Tibial artery (tissue), 4 donors: Measurements from ENCODE around the gene NUP50.
"Not testable (repeated sequence)": the region's sequence is repeated elsewhere in the genome, so short reads cannot be mapped to it uniquely, and the experiment has no call there.

ENCODE experiments used
- DNase-seq, 2 donors: peaks; one replicate each; pipeline ENCODE4 v3.0.0-alpha.2; 2019
- H3K27ac ChIP-seq, 2 donors: fragments of 200-600 bp; sonication (generic) in 1 of 2; 1 replicate in 1 of 2; 2 replicates in 1 of 2; pipeline ENCODE4 v1.5.1; 2018 to 2019; ENCODE audit warnings: mild to moderate bottlenecking in 1 of 2
- H3K27me3 ChIP-seq, 2 donors: fragments of 200-600 bp; sonication (generic) in 1 of 2; one replicate each; pipeline versions ENCODE4 v1.5.1 to v1.6.0; 2016 to 2019
- H3K36me3 ChIP-seq, 3 donors: fragments of 200-600 bp; sonication (generic) in 2 of 3; one replicate each; pipeline ENCODE4 v1.5.1; 2016 to 2019; ENCODE audit warnings: mild to moderate bottlenecking in 2 of 3
- H3K4me1 ChIP-seq, 4 donors: fragments of 200-600 bp; sonication (generic) in 2 of 4; 1 replicate in 3 of 4; 2 replicates in 1 of 4; pipeline ENCODE4 v1.5.1; 2016 to 2019
- H3K4me3 ChIP-seq, 2 donors: fragments of 200-600 bp; sonication (generic) in 1 of 2; 1 replicate in 1 of 2; 2 replicates in 1 of 2; pipeline ENCODE4 v1.5.1; 2018 to 2019; ENCODE audit warnings: mild to moderate bottlenecking in 2 of 2
- H3K9me3 ChIP-seq, 3 donors: fragments of 200-600 bp; sonication (generic) in 1 of 3; one replicate each; pipeline ENCODE4 v1.5.1; 2016 to 2019
- CTCF ChIP-seq, 2 experiments: fragments of 200-600 bp in 1 of 2; fragments of 450-650 bp in 1 of 2; IDR thresholded peaks; one replicate each; pipeline ENCODE4 v1.5.1; 2017 to 2019; ENCODE audit warnings: antibody characterized with exemption in 2 of 2, mild to moderate bottlenecking in 1 of 2, moderate library complexity in 1 of 2
- intact Hi-C: fragments of 100-400 bp; cut with DNase I; formaldehyde crosslinking; loops from one replicate; pipeline ENCODE4 v1.15.0; 2023; ENCODE audit warnings: low total_unique reads

Gene NUP50

DNA sequence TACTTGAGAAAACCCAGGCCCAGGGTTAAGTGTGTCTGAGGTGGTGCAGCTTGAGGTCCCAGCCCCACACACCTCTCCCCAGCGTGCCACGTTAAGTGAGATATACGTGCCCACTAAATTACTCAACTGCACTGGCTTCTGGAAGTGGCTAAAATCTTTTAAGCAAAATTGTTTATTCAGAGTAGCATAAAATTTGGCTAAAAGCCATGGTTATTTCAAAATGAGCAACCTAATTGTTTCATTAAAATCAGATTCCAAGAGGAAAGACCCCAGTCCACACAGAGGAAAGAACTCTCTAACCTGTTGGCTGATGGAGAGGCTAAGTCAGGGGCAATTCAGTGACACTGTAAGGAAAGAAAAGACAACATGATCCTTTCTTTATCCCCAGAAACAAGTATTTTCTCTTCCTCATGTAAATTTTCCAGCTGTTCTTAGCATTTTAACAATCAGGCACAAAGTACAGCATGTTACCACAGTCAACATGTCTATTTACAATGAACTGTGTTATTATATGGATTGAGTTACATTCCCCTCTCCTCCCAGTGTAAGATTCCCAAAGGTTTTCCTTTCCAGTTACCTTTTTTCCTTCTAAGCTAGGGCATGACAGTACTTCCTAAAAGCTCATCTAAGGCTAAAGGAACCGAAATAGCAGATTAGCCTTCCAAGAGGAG lies 26.6 kb downstream of the NUP50 start:
- no peak for DNase-seq
- intact Hi-C loops = no loop called here
- Histone ChIP-seq H3K27ac (no peak overlapping the region), H3K36me3 (peaks cover 7 to 43% (median 20%) of the 10 kb centered on the region in 3 donors), H3K4me3 (no peak overlapping the region), H3K9me3 (no peaks in the 10 kb centered on the region), H3K27me3 (no peaks in the 10 kb centered on the region), H3K4me1 (no peaks in the 10 kb centered on the region)
- no peak for TF ChIP-seq CTCF (IDR thresholded peaks at IDR 0.05)

DNA sequence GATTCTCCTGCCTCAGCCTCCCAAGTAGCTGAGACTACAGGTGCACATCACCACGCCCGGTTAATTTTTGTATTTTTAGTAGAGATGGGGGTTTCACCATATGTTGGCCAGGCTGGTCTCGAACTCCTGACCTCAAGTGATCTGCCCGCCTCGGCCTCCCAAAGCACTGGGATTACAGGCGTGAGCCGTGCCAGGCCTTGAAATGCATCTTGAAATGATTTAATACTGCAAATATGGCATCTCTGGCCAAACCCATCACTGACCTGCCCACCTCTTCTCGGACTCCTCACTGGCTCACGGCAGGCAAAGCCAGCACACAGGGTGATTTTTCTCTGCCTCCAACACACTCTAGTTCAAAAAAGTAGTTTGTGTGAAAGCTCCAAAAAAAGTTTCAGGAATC lies 28.0 kb downstream of the NUP50 start:
- DNase-seq, H3K27me3 ChIP-seq, H3K27ac ChIP-seq, intact Hi-C loops, H3K4me1 ChIP-seq, H3K4me3 ChIP-seq, H3K9me3 ChIP-seq: not testable (repeated sequence)
- peaks cover 6 to 46% (median 20%) of the 10 kb centered on the region in 3 donors for H3K36me3 ChIP-seq

GRCh38 chr22:45192701-45193187 lies 29.0 kb downstream of the NUP50 start:
- intact Hi-C loops = no loop called here
- Histone ChIP-seq H3K27me3 (no peaks in the 10 kb centered on the region), H3K4me3 (no peak overlapping the region), H3K4me1 (no peaks in the 10 kb centered on the region), H3K27ac (no peak overlapping the region), H3K9me3 (no peaks in the 10 kb centered on the region), H3K36me3 (peaks cover 16 to 56% (median 30%) of the 10 kb centered on the region in 3 donors)
- no peak for DNase-seq
- no peak for TF ChIP-seq CTCF (IDR thresholded peaks at IDR 0.05)

GRCh38 chr22:45194686-45195085 lies 31.0 kb downstream of the NUP50 start:
- intact Hi-C loops = no loop called here
- H3K4me1 ChIP-seq = no peaks in the 10 kb centered on the region
- DNase-seq = no peak

DNA sequence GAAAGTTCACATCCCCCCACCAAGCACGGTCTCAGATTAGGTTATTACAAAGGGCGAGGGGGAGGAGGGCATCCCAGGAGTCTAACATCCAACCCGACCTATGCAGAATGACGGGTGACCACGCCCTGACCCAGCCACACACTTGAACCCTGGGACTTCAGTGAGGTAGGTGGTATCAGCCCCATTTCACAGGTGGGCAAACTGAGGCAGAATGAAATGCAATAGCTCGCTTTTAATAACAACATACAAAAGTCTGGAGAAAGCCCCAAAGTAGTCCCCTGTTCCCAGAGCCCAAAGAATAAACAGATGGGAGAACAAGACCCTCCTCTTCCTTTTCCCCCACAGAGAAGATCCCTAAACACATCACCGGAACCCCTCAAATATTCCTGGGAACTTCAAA lies 31.9 kb downstream of the NUP50 start:
- intact Hi-C loops = no loop called here
- H3K27ac ChIP-seq = no peak overlapping the region
- TF ChIP-seq CTCF (IDR thresholded peaks at IDR 0.05) = no peak
- DNase-seq = no peak
- no peak overlapping the region for H3K4me3 ChIP-seq
- peaks cover 38 to 71% (median 54%) of the 10 kb centered on the region in 3 donors for H3K36me3 ChIP-seq
- H3K27me3 ChIP-seq = no peaks in the 10 kb centered on the region
- no peaks in the 10 kb centered on the region for H3K9me3 ChIP-seq
- no peaks in the 10 kb centered on the region for H3K4me1 ChIP-seq

More at GRCh38 chr22:45194686-45195085, 31.0 kb downstream of the NUP50 start:
- H3K4me3 ChIP-seq = no peak overlapping the region
- no peak for TF ChIP-seq CTCF (IDR thresholded peaks at IDR 0.05)
- no peaks in the 10 kb centered on the region for H3K9me3 ChIP-seq
- H3K27me3 ChIP-seq = no peaks in the 10 kb centered on the region
- H3K27ac ChIP-seq = no peak overlapping the region
- H3K36me3 ChIP-seq = peaks cover 30 to 64% (median 45%) of the 10 kb centered on the region in 3 donors

DNA sequence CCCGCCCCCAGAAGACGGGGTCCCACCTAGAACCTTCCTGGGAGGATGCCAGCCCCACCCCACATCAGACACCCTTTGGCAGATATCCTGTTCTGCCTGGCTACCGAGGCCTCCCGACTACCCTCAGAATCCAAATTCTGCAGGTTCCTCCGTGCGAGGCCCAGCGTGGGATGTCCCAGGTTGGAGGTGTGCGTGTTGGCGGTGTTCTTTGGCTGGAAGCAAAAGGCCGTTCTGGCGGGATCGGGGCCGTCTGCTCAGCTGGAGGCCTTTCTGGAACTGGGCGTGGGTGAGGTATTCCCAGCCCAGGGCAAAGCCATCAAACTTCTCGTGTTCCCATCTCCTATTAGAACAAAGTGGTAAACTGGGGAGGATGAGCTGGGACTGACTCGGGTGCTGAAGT lies 32.6 kb downstream of the NUP50 start:
- DNase-seq = no peak
- Histone ChIP-seq H3K27ac (no peak overlapping the region), H3K27me3 (no peaks in the 10 kb centered on the region), H3K4me1 (no peaks in the 10 kb centered on the region), H3K36me3 (peaks cover 39 to 73% (median 60%) of the 10 kb centered on the region in 3 donors), H3K9me3 (no peaks in the 10 kb centered on the region), H3K4me3 (no peak overlapping the region)
- intact Hi-C loops = no loop called here
- no peak for TF ChIP-seq CTCF (IDR thresholded peaks at IDR 0.05)
